COLO668 (cell line): ENCODE results near the gene COX7A2L.
A peak's percentile ranks its signal among the peaks of the same experiment; 100 is the strongest.
"Not testable (repeated sequence)": the region's sequence is repeated elsewhere in the genome, so short reads cannot be mapped to it uniquely, and the experiment has no call there.

Experiments used
- DNase-seq: peaks from one replicate; lab custom pipeline; 2025; ENCODE audit not compliant: unreplicated experiment; lab: John Stamatoyannopoulos, UW

Gene COX7A2L

GRCh38 chr2:42340045-42340937 is 20.7 kb downstream of the COX7A2L start:
- no peak for DNase-seq

GRCh38 chr2:42339191-42339912 is 21.7 kb downstream of the COX7A2L start:
- DNase-seq = no peak

GRCh38 chr2:42338567-42339190 is 22.3 kb downstream of the COX7A2L start:
- no peak for DNase-seq

GRCh38 chr2:42337846-42338566 is 23.0 kb downstream of the COX7A2L start:
- DNase-seq = no peak

- no peak for DNase-seq
These were observed 23.6 kb downstream of the COX7A2L start for GRCh38 chr2:42337356-42337820.

GRCh38 chr2:42336361-42336965 is 24.6 kb downstream of the COX7A2L start:
- DNase-seq = no peak

GRCh38 chr2:42335514-42336104 is 25.4 kb downstream of the COX7A2L start:
- DNase-seq = no peak

GRCh38 chr2:42334865-42335264 is 26.2 kb downstream of the COX7A2L start:
- not testable (repeated sequence) for DNase-seq

GRCh38 chr2:42334220-42334619 is 26.8 kb downstream of the COX7A2L start:
- no peak for DNase-seq

- no peak for DNase-seq
These were observed 27.4 kb downstream of the COX7A2L start for GRCh38 chr2:42333579-42333978.

GRCh38 chr2:42332575-42332974 is 28.4 kb downstream of the COX7A2L start:
- no peak for DNase-seq

- DNase-seq = no peak
These were observed 29.3 kb downstream of the COX7A2L start for GRCh38 chr2:42331569-42332284.

GRCh38 chr2:42329736-42330135 is 31.3 kb downstream of the COX7A2L start:
- no peak for DNase-seq

- DNase-seq = no peak
These were observed 32.1 kb downstream of the COX7A2L start for GRCh38 chr2:42328923-42329322.

GRCh38 chr2:42328148-42328833 is 32.7 kb downstream of the COX7A2L start:
- no peak for DNase-seq

- DNase-seq = peak; percentile 9
These were observed 33.9 kb downstream of the COX7A2L start for GRCh38 chr2:42327125-42327524.

GRCh38 chr2:42325609-42326008 is 35.4 kb downstream of the COX7A2L start:
- no peak for DNase-seq

- DNase-seq = no peak
These were observed 36.1 kb downstream of the COX7A2L start for GRCh38 chr2:42324949-42325348.

GRCh38 chr2:42324244-42324643 is 36.8 kb downstream of the COX7A2L start:
- DNase-seq = no peak
